Gastrocnemius medialis (tissue), 4 donors: ENCODE data around the gene CNTRL. TPM values are rescaled to one million over a fixed set of nuclear protein-coding genes. Genes with fewer than 3 reads are reported as not detected.

ENCODE experiments used
- ATAC-seq, 2 donors: fragments of 150-250 bp; one replicate each; pipeline ENCODE4 v1.9.1; 2016
- DNase-seq, 2 donors: peaks; one replicate each; pipeline ENCODE4 v3.0.0-alpha.2; 2019
- H3K27ac ChIP-seq, 4 donors: fragments of 200-600 bp; sonication (generic); 1 replicate in 1 of 4; 2 replicates in 3 of 4; pipeline ENCODE4 v1.5.1; 2016 to 2018; ENCODE audit warnings: mild to moderate bottlenecking in 2 of 4, moderate library complexity in 1 of 4
- H3K27me3 ChIP-seq, 3 donors: fragments of 200-600 bp; sonication (generic) in 2 of 3; 1 replicate in 1 of 3; 2 replicates in 2 of 3; pipeline versions ENCODE4 v1.5.1 to v1.6.0; 2016 to 2019; ENCODE audit warnings: mild to moderate bottlenecking in 1 of 3, moderate library complexity in 1 of 3
- H3K36me3 ChIP-seq, 2 donors: fragments of 200-600 bp; sonication (generic) in 1 of 2; one replicate each; pipeline ENCODE4 v1.5.1; 2017 to 2018
- H3K4me1 ChIP-seq, 2 donors: fragments of 200-600 bp; sonication (generic) in 1 of 2; one replicate each; pipeline ENCODE4 v1.5.1; 2016 to 2017; ENCODE audit warnings: mild to moderate bottlenecking in 2 of 2
- H3K4me3 ChIP-seq, 4 donors: fragments of 200-600 bp; sonication (generic) in 3 of 4; 1 replicate in 1 of 4; 2 replicates in 3 of 4; pipeline ENCODE4 v1.5.1; 2016 to 2019; ENCODE audit warnings: mild to moderate bottlenecking in 2 of 4
- H3K9me3 ChIP-seq, 3 donors: fragments of 200-600 bp; sonication (generic) in 2 of 3; 1 replicate in 1 of 3; 2 replicates in 2 of 3; pipeline ENCODE4 v1.5.1; 2016 to 2019
- POLR2A ChIP-seq, 2 donors: fragments of 450-650 bp; IDR thresholded peaks; one replicate each; pipeline ENCODE4 v1.6.1; 2017; ENCODE audit warnings: antibody characterized with exemption in 2 of 2, mild to moderate bottlenecking in 2 of 2, moderate library complexity in 2 of 2
- in situ Hi-C, 4 donors: fragments of 200-750 bp; cut with MboI; loops; one replicate each; pipeline versions ENCODE4 v1.15.0 to v1.8.0; 2017; ENCODE audit warnings: low sequenced_read_pairs in 4 of 4
- intact Hi-C: fragments of 100-400 bp; cut with DNase I; formaldehyde crosslinking; loops from one replicate; pipeline ENCODE4 v1.15.1; 2023; ENCODE audit warnings: low total_unique reads
- total RNA-seq, 4 donors: library from RNA; depleted of rRNA; stranded (reverse); fragments of >200 nt; gene quantifications; one replicate each; pipeline versions ENCODE4 v1.1.0 to v1.2.3, GENCODE V29; 2016
- TF ChIP-seq, protein P1 (sequence below), 5 experiments: fragments of 450-650 bp in 3 of 5; fragments of 200-600 bp in 2 of 5; sonication (generic) in 2 of 5; IDR thresholded peaks in 4 of 5; conservative IDR thresholded peaks in 1 of 5; 1 replicate in 4 of 5; 2 replicates in 1 of 5; pipeline ENCODE4 v1.5.1; 2016 to 2019; ENCODE audit warnings: antibody characterized with exemption in 5 of 5, mild to moderate bottlenecking in 3 of 5, moderate library complexity in 3 of 5

The CNTRL gene
- total RNA-seq, 4 donors from 2014 or later = 1.0 to 3.2 (median 1.6) TPM

DNA sequence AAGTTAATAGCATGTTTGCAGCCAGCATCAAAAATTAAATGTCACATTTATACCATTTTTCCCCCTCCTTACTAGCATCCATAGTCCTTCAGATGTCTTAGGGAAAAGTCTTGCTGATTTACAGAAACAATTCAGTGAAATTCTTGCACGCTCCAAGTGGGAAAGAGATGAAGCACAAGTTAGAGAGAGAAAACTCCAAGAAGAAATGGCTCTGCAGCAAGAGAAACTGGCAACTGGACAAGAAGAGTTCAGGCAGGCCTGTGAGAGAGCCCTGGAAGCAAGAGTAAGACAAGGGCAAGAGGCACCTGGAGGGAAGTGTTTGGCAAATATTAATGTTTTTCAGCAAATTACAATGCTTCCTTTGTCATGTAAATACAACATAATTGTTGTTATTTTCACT is 66.6 kb downstream of the CNTRL start:
- ATAC-seq (no peak), DNase-seq (no peak)
- in situ Hi-C loops (no loop called here), intact Hi-C loops (no loop called here)
- Histone ChIP-seq H3K27ac (no peak overlapping the region), H3K36me3 (peaks cover 0 to 48% of the 10 kb centered on the region in 2 donors), H3K9me3 (no peaks in the 10 kb centered on the region), H3K27me3 (no peaks in the 10 kb centered on the region), H3K4me1 (no peaks in the 10 kb centered on the region), H3K4me3 (no peak overlapping the region)
- TF ChIP-seq, protein P1, sequence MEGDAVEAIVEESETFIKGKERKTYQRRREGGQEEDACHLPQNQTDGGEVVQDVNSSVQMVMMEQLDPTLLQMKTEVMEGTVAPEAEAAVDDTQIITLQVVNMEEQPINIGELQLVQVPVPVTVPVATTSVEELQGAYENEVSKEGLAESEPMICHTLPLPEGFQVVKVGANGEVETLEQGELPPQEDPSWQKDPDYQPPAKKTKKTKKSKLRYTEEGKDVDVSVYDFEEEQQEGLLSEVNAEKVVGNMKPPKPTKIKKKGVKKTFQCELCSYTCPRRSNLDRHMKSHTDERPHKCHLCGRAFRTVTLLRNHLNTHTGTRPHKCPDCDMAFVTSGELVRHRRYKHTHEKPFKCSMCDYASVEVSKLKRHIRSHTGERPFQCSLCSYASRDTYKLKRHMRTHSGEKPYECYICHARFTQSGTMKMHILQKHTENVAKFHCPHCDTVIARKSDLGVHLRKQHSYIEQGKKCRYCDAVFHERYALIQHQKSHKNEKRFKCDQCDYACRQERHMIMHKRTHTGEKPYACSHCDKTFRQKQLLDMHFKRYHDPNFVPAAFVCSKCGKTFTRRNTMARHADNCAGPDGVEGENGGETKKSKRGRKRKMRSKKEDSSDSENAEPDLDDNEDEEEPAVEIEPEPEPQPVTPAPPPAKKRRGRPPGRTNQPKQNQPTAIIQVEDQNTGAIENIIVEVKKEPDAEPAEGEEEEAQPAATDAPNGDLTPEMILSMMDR (IDR thresholded peaks at IDR 0.05 in 4 of 5, conservative IDR thresholded peaks at IDR 0.05 in 1 of 5) = no peak
- no peak for TF ChIP-seq POLR2A (IDR thresholded peaks at IDR 0.05)

DNA sequence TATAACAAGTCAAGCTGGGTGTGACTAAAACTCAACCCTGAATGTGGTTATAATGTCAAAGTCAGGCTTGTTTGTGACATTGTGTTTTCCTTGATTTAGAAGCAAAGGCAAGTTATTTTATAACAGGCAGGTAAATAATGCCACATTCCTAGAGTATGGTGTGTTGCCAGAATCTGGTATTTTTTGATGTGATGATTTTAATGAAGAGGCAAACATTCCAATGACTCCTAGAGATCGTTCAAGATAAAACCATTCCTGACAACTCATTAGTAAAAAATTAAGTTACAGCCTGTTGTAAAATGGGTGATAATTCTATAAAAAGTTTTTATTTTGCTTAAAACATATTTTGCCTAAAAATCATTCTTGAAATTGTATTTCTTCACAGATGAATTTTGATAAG is 67.0 kb downstream of the CNTRL start:
- TF ChIP-seq, protein P1 (IDR thresholded peaks at IDR 0.05 in 4 of 5, conservative IDR thresholded peaks at IDR 0.05 in 1 of 5) = no peak
- TF ChIP-seq POLR2A (IDR thresholded peaks at IDR 0.05) = no peak
- intact Hi-C loops = no loop called here
- no peaks in the 10 kb centered on the region for H3K4me1 ChIP-seq
- H3K4me3 ChIP-seq = no peak overlapping the region
- in situ Hi-C loops = no loop called here
- ATAC-seq = no peak
- no peak overlapping the region for H3K27ac ChIP-seq
- H3K9me3 ChIP-seq = no peaks in the 10 kb centered on the region
- no peaks in the 10 kb centered on the region for H3K27me3 ChIP-seq
- no peak for DNase-seq
- H3K36me3 ChIP-seq = peaks cover 0 to 52% of the 10 kb centered on the region in 2 donors

DNA sequence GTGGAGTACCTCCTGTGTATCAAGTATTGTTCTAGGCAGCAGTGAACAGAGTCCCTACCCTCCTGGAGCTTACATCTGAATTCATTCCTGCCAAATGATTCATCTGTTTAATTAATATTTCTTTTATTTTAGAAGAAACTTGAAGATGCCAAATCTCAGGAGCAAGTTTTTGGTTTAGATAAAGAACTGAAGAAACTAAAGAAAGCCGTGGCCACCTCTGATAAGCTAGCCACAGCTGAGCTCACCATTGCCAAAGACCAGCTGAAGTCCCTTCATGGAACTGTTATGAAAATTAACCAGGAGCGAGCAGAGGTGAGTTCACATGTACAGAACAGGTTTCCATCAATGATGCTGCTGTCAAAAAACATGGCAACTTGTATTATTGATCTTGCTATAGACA is 69.0 kb downstream of the CNTRL start:
- H3K4me3 ChIP-seq = no peak overlapping the region
- no peaks in the 10 kb centered on the region for H3K27me3 ChIP-seq
- TF ChIP-seq POLR2A (IDR thresholded peaks at IDR 0.05) = no peak
- no peaks in the 10 kb centered on the region for H3K4me1 ChIP-seq
- in situ Hi-C loops (no loop called here), intact Hi-C loops (no loop called here)
- H3K9me3 ChIP-seq = no peaks in the 10 kb centered on the region
- peaks cover 0 to 57% of the 10 kb centered on the region in 2 donors for H3K36me3 ChIP-seq
- H3K27ac ChIP-seq = no peak overlapping the region
- ATAC-seq (no peak), DNase-seq (no peak)

DNA sequence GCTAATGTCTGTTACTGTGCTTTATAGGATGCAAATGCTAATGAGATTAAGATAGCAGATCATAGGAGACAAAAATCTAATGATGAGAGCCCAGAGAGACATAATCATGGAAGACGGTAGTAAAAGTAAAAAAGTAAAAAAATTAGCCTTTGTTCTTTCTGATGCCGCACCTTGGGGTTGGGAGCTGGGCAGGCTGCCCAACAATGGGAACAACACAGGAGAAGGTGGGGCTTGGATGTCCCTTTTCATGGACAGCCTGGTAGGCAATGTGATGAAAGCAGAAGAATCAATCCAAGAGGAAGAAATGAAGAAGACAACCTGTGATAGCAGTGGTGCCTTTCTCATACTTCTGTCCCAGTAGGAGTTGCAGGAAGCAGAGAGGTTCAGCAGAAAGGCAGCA is 69.7 kb downstream of the CNTRL start:
- no peak for DNase-seq
- intact Hi-C loops (no loop called here), in situ Hi-C loops (no loop called here)
- H3K4me1 ChIP-seq = no peaks in the 10 kb centered on the region
- H3K36me3 ChIP-seq = peaks cover 0 to 53% of the 10 kb centered on the region in 2 donors
- TF ChIP-seq, protein P1 (IDR thresholded peaks at IDR 0.05 in 4 of 5, conservative IDR thresholded peaks at IDR 0.05 in 1 of 5) = no peak
- no peak for TF ChIP-seq POLR2A (IDR thresholded peaks at IDR 0.05)
- ATAC-seq = no peak
- H3K4me3 ChIP-seq = no peak overlapping the region
- H3K9me3 ChIP-seq = no peaks in the 10 kb centered on the region
- H3K27me3 ChIP-seq = no peaks in the 10 kb centered on the region
- no peak overlapping the region for H3K27ac ChIP-seq

DNA sequence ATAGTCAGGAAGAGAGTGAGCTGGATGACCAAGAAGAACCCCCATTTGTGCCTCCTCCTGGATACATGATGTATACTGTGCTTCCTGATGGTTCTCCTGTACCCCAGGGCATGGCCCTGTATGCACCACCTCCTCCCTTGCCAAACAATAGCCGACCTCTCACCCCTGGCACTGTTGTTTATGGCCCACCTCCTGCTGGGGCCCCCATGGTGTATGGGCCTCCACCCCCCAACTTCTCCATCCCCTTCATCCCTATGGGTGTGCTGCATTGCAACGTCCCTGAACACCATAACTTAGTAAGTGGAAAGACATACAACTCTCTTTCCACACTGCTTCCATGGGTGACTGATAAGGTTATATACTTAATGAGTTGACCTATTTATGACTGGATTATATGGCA is 75.4 kb downstream of the CNTRL start:
- Histone ChIP-seq H3K4me1 (no peaks in the 10 kb centered on the region), H3K36me3 (peaks cover 3 to 24% of the 10 kb centered on the region in 2 donors), H3K9me3 (no peaks in the 10 kb centered on the region), H3K27ac (no peak overlapping the region), H3K27me3 (no peaks in the 10 kb centered on the region), H3K4me3 (no peak overlapping the region)
- in situ Hi-C loops (no loop called here), intact Hi-C loops (no loop called here)
- no peak for ATAC-seq
- DNase-seq = no peak
- TF ChIP-seq, protein P1 (IDR thresholded peaks at IDR 0.05 in 4 of 5, conservative IDR thresholded peaks at IDR 0.05 in 1 of 5) = no peak
- no peak for TF ChIP-seq POLR2A (IDR thresholded peaks at IDR 0.05)
